ENCODE results near the gene CISH.

The CISH gene, protein sequence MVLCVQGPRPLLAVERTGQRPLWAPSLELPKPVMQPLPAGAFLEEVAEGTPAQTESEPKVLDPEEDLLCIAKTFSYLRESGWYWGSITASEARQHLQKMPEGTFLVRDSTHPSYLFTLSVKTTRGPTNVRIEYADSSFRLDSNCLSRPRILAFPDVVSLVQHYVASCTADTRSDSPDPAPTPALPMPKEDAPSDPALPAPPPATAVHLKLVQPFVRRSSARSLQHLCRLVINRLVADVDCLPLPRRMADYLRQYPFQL

DNA sequence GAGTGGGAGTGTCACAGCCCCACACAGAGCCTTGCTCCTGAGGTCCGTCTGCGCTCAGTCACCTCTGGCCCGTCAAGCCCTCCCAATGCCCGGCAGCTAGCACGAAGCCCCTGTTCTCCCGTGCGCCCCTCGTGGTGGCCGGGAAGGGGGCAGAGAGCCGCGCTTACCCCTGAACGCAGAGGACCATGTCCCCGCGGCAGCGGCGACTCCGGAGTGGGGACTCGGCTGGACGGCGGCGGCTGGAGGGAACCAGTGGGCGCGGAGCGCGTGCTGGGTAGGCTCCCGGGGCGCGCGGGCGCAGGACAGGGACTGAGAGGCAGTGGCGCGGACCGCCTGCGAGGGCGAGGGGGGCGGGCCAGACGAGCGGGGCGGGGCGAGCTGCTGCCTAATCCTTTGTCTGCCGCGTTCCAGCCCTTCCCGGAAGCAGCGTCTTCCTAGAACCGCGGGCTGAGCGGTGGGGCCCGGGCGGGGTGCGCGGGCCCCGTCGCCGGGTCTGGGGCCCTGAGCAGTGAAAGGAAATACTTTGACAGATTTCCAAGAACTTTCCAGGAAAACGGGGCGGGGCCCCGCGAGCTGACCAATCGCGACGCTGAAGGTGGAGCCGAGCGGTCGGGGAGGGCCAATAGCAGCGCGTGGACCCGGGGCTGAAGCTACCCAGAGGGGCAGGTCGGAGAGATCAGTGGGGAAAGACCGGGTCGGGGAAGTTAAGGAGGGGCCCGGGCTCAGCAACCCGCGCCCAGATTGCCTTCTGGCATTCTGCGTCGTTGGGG is at the start of gene CISH:
CISH (minus strand) TSS at position 311 of the 770 bp plus-strand sequence; CDS start at position 187, 124 bp downstream.
- in situ Hi-C loops (cut with HindIII; ENCODE audit: low sequenced_read_pairs): no loop called here
- TF ChIP-seq, protein P1, sequence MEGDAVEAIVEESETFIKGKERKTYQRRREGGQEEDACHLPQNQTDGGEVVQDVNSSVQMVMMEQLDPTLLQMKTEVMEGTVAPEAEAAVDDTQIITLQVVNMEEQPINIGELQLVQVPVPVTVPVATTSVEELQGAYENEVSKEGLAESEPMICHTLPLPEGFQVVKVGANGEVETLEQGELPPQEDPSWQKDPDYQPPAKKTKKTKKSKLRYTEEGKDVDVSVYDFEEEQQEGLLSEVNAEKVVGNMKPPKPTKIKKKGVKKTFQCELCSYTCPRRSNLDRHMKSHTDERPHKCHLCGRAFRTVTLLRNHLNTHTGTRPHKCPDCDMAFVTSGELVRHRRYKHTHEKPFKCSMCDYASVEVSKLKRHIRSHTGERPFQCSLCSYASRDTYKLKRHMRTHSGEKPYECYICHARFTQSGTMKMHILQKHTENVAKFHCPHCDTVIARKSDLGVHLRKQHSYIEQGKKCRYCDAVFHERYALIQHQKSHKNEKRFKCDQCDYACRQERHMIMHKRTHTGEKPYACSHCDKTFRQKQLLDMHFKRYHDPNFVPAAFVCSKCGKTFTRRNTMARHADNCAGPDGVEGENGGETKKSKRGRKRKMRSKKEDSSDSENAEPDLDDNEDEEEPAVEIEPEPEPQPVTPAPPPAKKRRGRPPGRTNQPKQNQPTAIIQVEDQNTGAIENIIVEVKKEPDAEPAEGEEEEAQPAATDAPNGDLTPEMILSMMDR (IDR thresholded peaks at IDR 0.05; ENCODE audit: low read depth, low read length): peak; percentile 63
- peak within 1 kb of the TSS; percentile 55 for H3K4me3 ChIP-seq (ENCODE audit: low read depth, low read length)
- peak; percentile 93 for DNase-seq (ENCODE audit: low read depth, low spot score)

DNA sequence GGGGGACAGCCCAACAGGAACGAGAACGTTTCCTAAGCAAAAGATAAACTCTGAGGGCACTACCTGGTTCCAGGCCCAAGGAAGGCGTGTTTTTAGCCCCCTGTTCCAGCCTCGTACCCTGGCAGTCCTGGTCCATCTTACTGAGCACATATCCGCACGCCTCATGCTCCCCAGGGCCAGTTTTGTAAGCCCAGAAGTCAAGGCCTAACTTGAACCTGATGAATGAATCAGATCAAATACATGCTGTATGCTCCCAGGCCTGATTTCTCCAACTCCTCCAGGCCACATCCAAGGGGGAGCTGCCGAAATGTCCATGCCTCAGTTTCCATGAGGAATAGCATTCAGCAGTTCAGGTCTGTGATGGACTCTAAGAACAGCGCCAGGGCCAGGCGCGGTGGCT is 48.8 kb upstream of the CISH start:
- H3K4me3 ChIP-seq (ENCODE audit: low read depth, low read length): no peak overlapping the region
- no peak for DNase-seq (ENCODE audit: low read depth, low spot score)
- in situ Hi-C loops (cut with HindIII; ENCODE audit: low sequenced_read_pairs): no loop called here
- TF ChIP-seq, protein P1 (IDR thresholded peaks at IDR 0.05; ENCODE audit: low read depth, low read length): no peak

DNA sequence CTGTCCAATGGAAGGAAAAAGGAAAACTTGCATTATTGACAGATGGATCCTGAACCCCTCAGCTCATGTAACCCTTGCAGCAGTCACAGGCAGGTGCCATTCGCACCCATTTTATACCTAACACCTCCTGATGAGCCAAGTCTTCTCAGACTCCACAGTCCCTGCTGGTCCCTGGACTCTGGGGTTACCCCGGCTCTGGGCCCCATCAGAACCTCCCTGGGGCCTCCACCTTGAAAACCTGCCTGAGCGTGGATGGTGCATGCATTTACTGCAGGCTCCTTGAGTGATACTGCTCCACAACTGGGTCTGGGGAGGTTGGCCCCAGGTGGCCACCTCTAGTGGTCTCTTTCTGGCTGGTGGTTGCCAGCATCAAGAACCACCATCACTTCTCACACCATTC is 47.3 kb upstream of the CISH start:
- no peak for DNase-seq (ENCODE audit: low read depth, low spot score)
- TF ChIP-seq, protein P1 (IDR thresholded peaks at IDR 0.05; ENCODE audit: low read depth, low read length): no peak
- in situ Hi-C loops (cut with HindIII; ENCODE audit: low sequenced_read_pairs): no loop called here
- H3K4me3 ChIP-seq (ENCODE audit: low read depth, low read length): no peak overlapping the region

DNA sequence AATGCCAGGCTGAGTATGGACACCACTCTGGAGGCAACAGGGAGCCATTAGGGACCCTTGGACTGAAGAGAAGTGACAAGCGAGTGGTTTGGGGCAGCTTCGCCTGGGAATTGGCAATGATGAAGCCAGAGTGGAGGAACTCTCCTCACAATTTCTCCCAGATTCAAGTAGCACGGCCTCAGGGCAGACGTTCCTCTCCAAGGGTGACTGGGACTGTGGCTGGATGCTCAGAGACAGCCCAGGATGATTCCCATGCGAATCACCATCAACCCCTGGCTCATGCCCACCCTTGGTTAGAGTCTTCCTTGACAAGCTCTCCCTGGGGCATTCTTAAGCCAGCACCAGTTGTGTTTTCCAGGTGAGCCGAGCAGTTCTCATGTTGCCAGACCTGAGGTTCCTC is 46.8 kb upstream of the CISH start:
- DNase-seq (ENCODE audit: low read depth, low spot score): no peak
- in situ Hi-C loops (cut with HindIII; ENCODE audit: low sequenced_read_pairs): no loop called here
- no peak overlapping the region for H3K4me3 ChIP-seq (ENCODE audit: low read depth, low read length)
- TF ChIP-seq, protein P1 (IDR thresholded peaks at IDR 0.05; ENCODE audit: low read depth, low read length): no peak

DNA sequence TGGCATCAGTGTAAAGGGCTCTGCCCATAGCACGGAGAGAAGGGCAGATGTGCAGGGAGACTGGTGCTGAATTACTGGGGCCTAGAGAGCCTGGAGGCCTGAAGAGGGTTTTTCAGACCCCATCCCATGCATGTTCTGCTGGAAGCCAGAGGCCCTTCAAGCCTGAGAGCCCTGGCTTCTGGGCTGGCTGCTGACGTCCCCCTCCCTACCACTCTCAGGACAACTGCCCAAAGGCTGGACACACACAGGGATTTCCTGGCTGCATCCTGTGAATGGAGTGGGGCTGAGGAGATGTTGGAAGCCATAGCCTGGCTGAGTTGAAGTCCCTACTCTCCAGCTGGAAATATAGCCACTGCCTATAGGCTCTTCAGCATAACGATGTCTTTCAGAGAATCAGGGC is 46.2 kb upstream of the CISH start:
- in situ Hi-C loops (cut with HindIII; ENCODE audit: low sequenced_read_pairs): no loop called here
- TF ChIP-seq, protein P1 (IDR thresholded peaks at IDR 0.05; ENCODE audit: low read depth, low read length): no peak
- H3K4me3 ChIP-seq (ENCODE audit: low read depth, low read length): no peak overlapping the region
- no peak for DNase-seq (ENCODE audit: low read depth, low spot score)

DNA sequence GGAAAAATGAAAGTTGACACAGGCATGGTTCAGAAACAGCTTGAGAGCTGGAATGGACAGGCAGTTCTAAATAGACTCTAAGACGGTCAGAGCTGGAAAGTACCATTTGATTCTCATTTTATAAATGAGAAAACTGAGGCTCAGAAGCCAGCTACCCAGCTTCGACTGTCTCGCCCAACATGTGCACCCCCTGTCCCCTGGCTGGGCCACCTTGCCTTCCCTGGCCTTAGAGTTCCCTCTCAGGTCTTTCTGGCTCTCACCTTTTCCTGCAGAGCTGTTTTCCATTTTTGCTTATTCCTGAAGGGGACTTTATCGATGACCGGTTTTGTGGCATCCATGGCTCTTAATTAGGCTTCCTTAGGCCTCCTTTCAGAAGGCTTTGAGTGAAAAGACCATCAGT is 45.8 kb upstream of the CISH start:
- TF ChIP-seq, protein P1 (IDR thresholded peaks at IDR 0.05; ENCODE audit: low read depth, low read length): no peak
- H3K4me3 ChIP-seq (ENCODE audit: low read depth, low read length): no peak overlapping the region
- in situ Hi-C loops (cut with HindIII; ENCODE audit: low sequenced_read_pairs): no loop called here
- DNase-seq (ENCODE audit: low read depth, low spot score): no peak

Data from astrocyte of the spinal cord (primary cell).